GM21825 (cell line): ENCODE measurements around the gene PSD.

Experiments used
- ATAC-seq: cut with Tn5 transposase; IDR thresholded peaks from one replicate; pipeline ENCODE4 v1.9.1; 2021; ENCODE audit warnings: mild to moderate bottlenecking, moderate library complexity; ENCODE audit not compliant: unreplicated experiment

PSD gene

DNA sequence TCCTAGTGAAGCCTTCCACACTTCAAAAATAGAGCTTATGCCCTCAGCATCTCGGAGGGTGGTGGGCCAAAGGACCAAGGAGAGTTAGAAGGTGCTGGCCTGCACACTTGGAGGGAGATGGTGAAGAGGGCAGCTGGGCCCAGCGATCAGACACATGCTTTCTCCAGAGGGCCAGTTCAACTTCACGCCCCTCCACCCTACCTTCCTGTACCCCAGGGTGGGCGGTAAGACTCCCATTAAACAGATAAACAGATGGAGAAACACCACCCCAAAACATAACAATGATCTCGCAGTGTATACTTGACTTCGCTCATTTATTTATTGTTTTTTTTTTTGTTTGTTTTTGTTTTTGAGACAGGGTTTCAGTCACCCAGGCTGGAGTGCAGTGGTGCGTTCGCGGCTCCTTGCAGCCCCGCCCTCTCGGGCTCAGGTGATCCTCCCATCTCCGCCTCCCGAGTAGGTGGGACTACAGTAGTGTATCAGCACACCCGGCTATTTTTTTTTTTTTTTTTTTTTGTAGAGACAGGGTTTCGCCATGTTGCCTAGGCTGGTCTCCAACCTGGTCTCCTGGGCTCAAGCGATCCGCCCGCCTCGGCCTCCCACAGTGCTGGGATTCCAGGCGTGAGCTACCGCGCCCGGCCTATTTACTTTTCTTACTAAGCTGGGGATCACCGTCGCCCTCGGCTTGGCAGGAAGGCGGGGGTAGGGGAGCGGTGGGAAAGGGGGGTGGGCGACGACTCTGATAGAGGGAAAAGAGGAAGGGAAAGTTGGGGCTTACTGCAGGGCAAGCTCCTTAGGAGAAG is 30.9 kb upstream of the PSD start:
- ATAC-seq: no peak

DNA sequence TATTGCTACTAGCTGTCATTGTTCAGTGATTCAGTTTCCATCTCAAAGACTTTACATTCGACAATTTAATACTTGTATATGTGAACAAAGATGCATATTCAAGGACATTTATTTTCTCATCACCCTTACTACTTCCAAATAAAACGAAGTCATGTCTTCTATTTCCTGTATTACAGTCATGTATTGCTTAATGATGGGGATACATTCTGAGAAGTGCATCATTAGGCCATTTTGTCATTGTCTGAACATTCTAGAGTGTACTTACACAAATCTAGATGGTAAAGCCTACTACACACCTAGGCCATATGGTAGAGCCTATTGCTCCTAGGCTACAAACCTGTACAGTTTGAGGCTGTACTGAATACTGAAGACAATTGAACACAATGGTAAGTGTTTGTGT is 26.3 kb upstream of the PSD start:
- ATAC-seq: no peak

DNA sequence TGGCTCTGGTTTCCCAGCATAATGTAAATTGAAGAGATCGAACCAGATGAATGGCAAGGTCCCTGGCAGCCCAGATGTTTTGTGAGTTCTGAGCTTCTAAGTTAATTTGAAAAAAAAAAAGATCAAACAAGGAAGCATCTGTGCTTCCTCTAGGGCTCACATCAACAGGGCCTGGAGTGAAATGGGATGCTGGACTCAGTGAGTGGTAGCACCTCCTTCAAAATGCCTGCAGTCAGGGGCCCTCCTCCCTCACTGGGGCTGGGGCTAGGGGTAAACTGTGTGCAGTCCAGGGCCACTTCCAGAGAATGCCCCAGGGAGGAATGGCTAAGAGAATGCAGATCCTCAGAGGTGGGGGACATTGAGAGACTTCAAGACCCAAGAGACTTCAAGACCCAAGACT is 19.8 kb upstream of the PSD start:
- no peak for ATAC-seq

DNA sequence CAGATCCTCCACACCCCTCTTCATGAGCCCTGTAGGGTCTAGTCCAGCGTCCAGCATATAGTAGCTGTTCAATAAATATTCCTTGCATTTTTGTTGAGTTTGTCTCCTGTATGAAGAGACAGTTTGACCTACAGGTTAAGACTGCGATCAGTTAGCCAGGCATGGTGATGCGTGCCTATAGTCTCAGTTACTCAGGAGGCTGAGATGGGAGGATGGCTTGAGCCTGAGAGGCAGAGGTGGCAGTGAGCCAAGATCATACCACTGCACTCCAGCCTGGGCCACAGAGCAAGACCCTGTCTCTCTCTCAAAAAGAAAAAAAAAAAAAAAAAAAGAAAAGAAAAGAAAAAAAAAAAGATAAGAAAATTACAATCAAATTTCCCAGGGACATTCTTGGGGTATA is 18.9 kb upstream of the PSD start:
- no peak for ATAC-seq

DNA sequence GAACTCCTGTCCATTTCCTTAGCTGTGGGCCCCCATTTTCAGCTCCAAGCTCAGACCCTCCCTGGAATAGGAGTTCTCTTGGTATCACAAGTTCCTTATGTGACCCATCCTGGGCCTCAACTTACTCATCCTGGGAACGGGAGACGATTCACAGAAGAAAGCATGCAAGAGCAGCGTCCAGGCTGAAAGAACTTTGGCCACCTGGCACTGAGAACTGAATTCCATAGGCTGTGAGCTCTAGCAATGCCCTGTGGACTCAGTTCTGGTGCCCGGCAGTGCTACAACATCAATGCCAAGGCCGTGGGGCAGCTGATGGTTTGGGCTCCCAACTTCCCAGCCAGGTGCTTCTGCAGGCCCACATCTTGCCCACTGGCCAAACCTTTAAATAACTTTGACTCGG is 17.7 kb upstream of the PSD start:
- ATAC-seq: no peak

DNA sequence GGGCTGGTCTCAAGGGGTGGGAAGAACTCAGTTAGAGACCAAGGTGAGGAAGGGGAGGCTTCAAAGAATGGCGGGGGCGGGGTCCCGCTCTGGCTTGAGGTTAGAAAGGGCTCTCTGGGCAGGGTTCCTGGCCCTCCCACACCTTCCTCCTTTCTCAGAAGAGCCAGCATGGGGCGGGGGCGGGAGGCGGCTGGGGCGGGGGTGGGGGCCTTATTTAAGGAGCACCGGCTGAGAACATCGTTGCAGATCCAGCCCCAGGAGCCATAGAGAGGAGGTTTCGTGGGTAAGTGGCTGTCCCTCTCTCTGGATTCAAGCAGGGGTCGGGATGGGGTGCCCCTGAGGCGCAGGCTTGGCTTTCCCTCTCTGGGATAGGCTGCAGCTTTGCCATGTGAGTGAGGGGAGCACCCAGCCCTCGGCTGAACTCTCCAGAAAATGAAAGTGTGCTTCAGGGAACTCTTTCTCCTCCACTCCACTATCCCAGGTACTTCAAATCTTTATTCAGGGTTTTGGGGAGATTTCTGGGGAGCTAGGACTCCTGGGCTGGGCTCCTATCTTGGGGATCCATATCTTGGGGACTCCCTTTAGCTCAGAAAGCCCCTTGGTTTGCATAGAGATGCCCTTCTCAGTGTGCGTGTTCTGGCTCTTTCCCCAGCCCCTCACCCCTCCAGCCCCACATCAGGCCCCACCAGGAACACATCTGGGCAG is 17.1 kb upstream of the PSD start:
- ATAC-seq: no peak

DNA sequence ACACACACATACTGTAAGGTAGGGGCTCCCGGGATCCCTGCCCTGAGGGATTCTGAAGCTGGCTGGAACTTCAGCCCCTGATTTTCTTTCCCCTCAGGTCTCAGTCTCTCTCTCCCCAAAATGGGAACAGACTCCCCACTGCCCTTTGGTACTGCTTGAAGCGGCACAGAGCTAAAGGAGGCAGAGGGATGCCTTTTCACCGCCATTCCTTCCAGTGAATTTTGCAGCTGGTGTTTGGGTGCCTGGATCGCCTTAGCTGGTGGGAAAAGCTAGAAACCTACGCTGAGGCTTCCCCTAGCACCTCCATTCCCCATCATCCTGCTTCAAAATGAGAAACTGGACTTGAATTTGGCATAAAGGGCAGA is 16.5 kb upstream of the PSD start:
- ATAC-seq: no peak

DNA sequence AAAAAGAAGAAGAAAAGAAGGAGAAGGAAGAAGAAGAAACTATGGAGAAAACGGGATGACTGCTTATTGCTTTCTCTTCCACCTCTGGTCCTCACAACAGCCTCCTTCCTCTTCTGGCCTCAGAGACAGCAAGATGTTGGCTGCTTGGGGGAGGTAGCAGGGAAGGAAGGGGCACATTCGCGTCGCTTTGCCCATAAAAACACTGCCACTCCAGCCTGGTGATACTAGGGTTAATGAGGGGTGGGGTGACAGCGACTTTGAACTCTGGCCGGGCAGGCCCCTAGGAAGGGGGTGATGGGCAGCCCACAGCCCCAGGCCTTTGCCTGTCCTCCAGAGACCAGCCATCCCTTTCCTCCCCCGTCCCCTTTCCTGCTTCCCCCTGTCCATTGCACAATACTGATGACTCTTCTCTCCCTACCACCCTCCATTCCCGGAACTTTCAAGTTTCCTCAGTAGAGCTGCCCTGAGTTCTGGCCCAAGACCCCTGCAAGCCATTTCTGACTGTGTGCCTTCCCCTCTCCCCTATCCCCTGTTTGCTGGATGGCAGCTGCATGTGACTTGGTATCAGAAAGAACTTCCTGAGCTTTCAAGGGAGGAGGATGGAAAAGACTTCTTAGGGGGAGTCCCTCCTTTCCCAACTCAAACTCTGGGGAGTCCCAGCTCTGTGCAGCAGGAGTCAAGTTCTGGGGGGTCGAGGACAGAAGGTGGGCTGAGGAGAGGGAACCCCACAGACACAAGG is 16.0 kb upstream of the PSD start:
- ATAC-seq: no peak

DNA sequence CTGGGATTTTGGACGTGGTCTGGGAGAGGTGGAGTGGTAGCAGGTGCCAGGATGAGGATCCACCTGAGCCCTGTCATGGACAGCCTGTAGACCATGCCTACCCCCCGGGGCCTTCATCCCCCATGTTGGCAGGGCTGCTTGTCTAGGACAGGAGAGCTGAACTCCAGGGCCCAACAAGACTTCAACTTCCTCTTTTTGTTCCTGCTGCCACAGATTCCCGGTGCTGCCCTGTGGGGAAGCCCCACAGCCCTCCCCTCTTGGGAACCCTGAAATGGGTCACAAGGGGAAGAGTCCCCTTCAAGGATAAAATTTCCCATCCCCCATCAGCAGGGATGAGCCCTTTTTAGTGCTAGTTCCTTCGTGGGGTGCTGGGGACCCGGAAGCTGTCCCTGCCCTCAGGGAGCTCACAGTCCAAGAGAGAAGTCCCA is 15.0 kb upstream of the PSD start:
- no peak for ATAC-seq

DNA sequence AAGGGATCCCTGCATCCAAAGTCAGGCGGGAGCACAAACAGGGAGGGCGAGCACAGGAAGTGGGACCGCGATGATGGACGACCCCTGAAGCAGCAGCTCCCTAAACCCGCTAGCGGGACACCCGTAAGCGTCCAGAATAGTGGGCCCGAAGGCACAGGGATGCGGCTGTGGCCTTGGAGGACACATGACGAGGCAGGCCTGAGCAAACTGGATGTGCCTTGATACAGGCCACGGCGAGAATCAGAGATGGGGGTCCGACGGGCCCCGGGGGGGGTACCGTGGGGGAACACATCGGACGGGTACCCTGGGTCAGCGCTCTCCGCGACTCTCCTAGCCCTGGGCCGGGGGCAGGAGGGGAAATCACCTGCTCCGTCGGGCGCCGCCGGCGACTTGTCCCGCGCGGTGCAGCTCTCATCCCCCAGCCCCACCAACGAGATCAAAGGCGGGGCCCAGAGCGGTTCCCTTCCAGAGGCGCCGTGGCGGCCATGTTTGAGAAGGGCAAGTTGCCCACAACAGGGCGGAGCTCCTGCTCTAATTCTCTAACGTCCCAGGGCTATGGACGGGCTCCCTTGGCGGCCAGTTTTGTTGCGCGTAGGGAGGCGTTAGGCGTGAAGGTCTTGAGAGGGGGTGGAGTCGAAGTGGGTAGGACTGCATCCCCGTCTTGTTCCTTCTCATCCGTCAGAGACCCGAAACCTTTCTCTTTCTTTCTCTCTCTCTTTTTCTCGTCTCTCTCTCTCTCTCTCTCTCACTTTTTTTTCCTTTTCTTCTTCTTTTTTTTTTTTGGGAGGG is 13.8 kb upstream of the PSD start, which contains the start of gene CUEDC2:
Gene CUEDC2, minus strand, starts transcription at position 413 of the 789 bp plus-strand sequence. CDS start 7,386 bp downstream, outside the sequence.
- peak; percentile 83 for ATAC-seq

DNA sequence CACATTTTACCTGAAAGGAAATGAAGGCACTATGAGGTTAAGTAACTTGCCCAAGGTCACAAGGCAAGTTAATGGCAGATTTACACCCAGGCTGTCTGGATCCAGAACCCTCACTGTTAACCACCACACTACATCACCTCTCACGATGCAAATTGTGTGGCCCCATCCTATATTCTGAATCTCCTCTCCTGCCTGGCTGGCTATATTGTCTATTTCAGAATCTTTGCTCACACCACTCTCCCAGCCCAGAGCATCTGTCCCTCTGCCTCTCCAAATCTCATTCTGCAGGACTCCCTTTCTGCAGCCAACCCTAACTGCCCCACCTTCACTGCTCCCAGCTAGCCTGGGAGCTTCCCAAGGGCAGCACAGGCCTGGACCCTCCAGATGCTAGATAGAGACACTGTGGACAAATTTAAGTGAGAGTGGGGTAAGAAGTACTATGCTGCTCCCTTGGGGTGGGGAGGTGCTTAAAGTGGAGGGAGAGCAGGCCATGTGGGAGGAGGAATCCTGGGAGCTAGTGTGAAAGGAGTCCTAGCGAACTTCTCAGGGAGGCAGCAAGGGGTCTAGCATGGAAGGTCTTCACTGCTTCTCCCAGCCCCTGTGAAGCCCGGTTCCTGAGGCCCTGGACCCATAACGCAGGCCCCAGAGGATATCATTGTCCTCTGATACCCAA is 13.0 kb upstream of the PSD start:
- no peak for ATAC-seq

DNA sequence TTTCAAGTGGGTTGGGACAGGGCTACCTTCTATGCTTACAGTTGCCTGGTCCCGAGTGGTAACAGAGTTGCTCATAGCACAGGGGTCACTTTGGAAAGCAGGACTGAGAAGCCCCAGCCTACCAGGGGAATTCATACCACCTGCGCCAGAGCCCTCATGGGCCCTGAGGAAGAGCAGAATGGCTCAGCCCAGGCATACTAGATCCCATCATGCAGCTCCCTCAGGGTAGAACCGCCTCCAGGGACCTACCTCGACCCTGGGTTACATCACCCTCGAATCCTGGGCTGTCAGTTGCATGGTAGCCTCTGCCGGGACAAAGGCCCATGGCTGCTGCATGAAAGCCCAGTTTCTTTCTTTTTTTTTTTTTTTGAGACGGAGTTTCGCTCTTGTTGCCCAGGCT is 10.9 kb upstream of the PSD start:
- ATAC-seq: no peak

DNA sequence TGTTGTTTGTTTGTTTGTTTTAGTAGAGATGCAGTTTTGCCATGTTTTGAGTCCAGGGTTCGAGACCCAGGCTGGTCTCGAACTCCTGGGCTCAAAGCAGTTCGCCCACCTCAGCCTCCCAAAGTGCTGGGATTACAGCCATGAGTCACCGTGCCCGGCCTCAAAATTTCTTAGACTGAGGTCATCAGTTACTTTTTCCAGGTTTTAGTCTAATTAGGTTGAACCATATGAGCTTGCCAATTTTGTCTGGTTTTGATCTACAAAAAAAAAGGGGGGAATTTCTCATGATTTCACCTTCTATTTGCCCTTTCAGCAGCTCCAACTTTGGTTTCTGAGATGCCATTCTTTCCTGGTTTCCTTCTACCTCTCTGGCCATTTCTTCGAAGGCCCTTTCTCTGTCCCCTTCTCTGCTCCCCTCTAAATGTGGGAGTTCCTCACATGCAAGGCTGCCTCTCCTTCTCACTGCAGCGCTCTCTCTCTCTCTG is 8.3 kb upstream of the PSD start:
- ATAC-seq: no peak

DNA sequence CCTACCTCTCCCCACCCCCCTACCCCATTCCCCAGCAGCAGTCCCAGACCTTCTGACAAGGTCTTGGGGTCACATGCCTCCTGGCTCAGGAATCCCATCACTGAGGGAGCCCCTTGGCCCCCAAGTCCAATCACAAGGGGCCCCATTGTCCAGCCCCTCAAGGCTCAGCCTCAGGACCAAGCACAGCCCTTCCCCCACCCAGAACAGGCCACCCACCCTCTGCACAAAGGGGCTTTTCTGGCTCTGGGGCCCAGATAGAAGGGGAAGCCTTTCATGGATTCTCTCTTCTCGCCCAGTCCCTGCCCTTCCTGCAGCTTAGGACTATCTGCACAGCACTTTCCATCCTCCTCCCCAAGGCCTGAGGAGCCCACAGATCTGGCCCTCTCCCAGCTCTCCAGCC is 6.9 kb upstream of the PSD start:
- no peak for ATAC-seq

DNA sequence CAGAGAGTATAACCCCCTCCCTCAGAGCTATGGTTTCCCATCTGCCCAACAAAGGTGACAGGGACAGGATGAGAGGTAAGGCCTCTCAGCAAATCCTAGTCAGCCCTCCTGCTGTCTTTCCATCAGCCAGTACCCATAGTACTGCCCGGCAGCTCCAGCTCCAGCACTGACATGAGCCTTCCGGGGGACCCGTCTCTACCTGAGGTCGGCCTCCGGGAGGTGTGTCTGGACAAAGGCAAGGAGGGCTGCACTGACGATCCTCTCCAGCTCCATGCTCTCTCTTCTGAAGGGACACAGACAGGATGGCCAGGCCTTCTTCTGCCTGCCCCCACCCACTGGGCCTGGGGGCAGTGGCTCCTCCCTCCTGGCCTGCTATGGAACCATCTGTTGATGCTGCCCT is 6.3 kb upstream of the PSD start:
- no peak for ATAC-seq

DNA sequence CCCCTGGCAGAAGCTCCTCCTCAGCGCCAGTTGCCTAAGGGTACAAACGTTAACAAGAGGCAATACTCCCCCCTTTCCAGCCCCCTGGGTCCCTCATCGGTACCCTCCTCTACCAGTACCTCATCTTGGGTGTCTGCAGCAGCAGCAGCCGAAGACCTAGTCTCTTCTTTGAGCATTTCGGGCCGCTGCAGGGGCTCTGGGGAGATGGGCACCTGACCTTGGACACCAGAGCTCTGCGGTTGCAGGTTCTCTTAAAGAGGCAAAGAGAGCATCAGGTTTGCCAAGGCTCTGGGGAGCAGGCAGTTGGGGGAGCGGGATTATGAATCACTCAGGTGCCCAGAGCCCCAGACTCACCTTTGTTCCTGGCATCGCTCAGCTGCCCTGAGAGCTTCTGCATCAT is 5.6 kb upstream of the PSD start:
- no peak for ATAC-seq

DNA sequence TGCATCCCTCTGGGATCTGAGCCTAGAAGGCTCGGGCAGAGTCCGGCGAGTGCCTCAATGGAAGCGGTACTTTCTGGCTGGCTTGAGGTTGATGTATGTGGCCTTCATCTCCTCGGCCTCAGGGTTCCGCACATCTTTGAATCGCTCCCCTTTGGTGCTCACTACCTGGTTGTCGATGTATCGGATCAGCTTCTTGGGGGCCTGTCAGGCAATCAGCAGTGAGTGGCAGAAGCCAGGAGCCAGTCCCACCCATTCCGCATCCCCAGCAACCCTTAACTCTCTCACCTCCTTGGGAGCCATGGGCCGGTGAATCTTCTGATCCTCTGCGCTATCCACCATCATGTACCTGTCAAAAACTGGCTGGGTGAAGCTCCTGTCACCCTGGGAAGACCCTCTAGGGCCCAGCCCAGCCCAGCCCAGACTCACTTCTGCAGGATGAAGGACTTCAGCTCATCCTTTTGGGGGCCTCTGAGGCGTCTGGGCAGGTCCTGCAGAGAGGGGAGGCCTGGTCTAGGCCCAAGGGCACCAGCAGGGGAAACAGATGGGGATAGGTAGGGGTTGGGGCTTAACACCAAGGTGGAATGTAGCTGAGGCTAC is 4.9 kb upstream of the PSD start:
- ATAC-seq: no peak

DNA sequence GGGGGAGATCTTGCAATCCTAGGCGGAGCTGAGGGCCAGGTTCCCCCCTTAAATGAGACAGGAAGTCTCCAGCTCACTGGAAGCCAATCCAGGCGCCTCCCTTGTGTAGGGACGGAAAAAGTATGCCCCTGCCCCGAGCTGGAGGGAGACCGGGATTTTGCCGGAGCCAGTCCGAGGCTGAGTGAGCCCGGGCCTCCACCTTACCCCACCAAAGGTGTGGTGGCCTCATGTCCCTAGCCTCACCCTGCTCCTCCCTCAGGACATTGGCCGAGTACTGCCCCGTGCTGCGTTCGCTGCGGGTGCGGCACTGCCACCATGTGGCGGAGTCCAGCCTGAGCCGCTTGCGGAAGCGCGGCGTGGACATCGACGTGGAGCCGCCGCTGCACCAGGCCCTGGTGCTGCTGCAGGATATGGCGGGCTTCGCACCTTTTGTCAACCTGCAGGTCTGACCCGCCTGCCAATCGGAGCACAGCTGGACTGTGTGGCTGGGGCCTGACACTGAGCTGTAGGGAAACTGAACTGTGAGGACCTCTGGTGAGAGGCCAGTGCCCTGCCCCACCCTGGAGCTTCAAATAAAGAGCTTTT is 4.1 kb upstream of the PSD start:
- no peak for ATAC-seq

DNA sequence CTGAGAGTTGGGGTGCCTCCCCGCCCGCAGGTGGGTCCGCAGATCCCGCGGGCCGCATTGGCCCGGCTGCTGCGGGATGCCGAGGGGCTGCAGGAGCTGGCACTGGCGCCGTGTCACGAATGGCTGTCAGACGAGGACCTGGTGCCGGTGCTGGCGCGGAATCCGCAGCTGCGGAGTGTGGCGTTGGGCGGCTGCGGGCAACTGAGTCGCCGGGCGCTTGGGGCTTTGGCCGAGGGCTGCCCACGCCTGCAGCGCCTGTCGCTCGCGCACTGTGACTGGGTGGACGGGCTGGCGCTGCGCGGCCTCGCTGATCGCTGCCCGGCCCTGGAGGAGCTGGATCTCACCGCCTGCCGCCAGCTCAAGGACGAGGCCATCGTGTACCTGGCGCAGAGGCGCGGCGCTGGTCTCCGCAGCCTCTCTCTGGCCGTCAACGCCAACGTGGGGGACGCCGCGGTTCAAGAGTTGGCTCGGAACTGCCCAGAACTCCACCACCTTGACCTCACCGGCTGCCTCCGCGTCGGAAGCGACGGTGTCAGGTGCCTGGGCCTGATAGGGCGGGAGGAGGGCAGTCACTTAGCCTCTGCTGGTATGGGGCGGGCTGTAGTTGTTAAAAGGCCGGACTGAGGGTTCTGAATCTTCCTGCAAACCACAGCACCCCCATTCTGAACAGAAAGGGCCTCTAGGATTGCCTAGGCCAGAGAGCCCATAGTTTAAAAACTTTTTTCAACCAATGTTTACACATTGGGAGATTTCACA is 3.4 kb upstream of the PSD start:
- no peak for ATAC-seq
